ENCODE results near the gene TNFRSF21.

The TNFRSF21 gene

GRCh38 chr6:47203266-47203937 lies 106.3 kb downstream of the TNFRSF21 start:
- DNase-seq, result no peak

GRCh38 chr6:47202644-47203205 lies 107.0 kb downstream of the TNFRSF21 start:
- DNase-seq, result no peak

- no peak for DNase-seq
These were observed 109.0 kb downstream of the TNFRSF21 start for GRCh38 chr6:47200536-47201334.

GRCh38 chr6:47197682-47198640 lies 111.7 kb downstream of the TNFRSF21 start:
- DNase-seq, result no peak

GRCh38 chr6:47196113-47196512 lies 113.6 kb downstream of the TNFRSF21 start:
- no peak for DNase-seq

- no peak for DNase-seq
These were observed 114.6 kb downstream of the TNFRSF21 start for GRCh38 chr6:47195011-47195650.

- DNase-seq, result no peak
These were observed 121.1 kb downstream of the TNFRSF21 start for GRCh38 chr6:47188588-47189021.

GRCh38 chr6:47187893-47188587 lies 121.7 kb downstream of the TNFRSF21 start:
- DNase-seq, result no peak

GRCh38 chr6:47187113-47187512 lies 122.6 kb downstream of the TNFRSF21 start:
- no peak for DNase-seq

- no peak for DNase-seq
These were observed 127.3 kb downstream of the TNFRSF21 start for GRCh38 chr6:47182291-47182957.

- no peak for DNase-seq
These were observed 128.0 kb downstream of the TNFRSF21 start for GRCh38 chr6:47181681-47182080.

Measured in activated CD4-positive, alpha-beta T cell treated with anti-CD3 and anti-CD28 coated beads for 48 hours (primary cell).